ENCODE results near the gene DLEC1. TPM values are rescaled to one million over a fixed set of nuclear protein-coding genes. Genes with fewer than 3 reads are reported as not detected.

The DLEC1 gene
- total and polyA plus RNA-seq, 11 donors = 0.06 to 1.3 (median 0.16) TPM; not detected in 1

- no peak for ATAC-seq
- Histone ChIP-seq H3K4me3 (no peak overlapping the region), H3K36me3 (no peaks in the 10 kb centered on the region), H3K27ac (no peak overlapping the region), H3K4me1 (peaks cover 0 to 7% (median 0%) of the 10 kb centered on the region in 12 donors), H3K9me3 (peaks cover 0 to 6% (median under 1%) of the 10 kb centered on the region in 12 donors), H3K27me3 (peaks cover 0 to 6% (median 0%) of the 10 kb centered on the region in 9 donors)
- no peak for DNase-seq
- no peak for TF ChIP-seq POLR2A (IDR thresholded peaks at IDR 0.05)
- no peak for TF ChIP-seq CTCF (IDR thresholded peaks at IDR 0.05)
- WGBS, 4 donors = 87 to 95% (median 89%) methylated on average over 5 to 6 of the region's 6 CpGs
- intact Hi-C loops (cut with DNase I) = loop anchor here in 4 of 10 donors (10.0 kb wide), 4 partner anchors 106 to 374 kb away; partner anchors contain the start of gene XYLB (in 1 of the 4)
Measured at GRCh38 chr3:38110314-38111050, 71.5 kb downstream of the DLEC1 start.

GRCh38 chr3:38111201-38111600, 72.2 kb downstream of the DLEC1 start:
- Histone ChIP-seq H3K27ac (no peak overlapping the region), H3K4me3 (no peak overlapping the region), H3K4me1 (peaks cover 0 to 7% (median 0%) of the 10 kb centered on the region in 12 donors), H3K9me3 (no peaks in the 10 kb centered on the region), H3K27me3 (no peaks in the 10 kb centered on the region), H3K36me3 (no peaks in the 10 kb centered on the region)
- DNase-seq (no peak), ATAC-seq (no peak)
- 95 to 100% (median 97%) methylated on average over 4 of the region's 4 CpGs for WGBS, 4 donors
- TF ChIP-seq CTCF (IDR thresholded peaks at IDR 0.05) = no peak
- no peak for TF ChIP-seq POLR2A (IDR thresholded peaks at IDR 0.05)
- intact Hi-C loops (cut with DNase I) = loop anchor here in 4 of 10 donors (10.0 kb wide), 4 partner anchors 106 to 374 kb away; partner anchors contain the start of gene XYLB (in 1 of the 4)

- Histone ChIP-seq H3K4me3 (no peak overlapping the region), H3K9me3 (no peaks in the 10 kb centered on the region), H3K4me1 (peaks cover 0 to 7% (median 0%) of the 10 kb centered on the region in 12 donors), H3K27ac (no peak overlapping the region), H3K36me3 (no peaks in the 10 kb centered on the region), H3K27me3 (no peaks in the 10 kb centered on the region)
- intact Hi-C loops (cut with DNase I) = loop anchor here in 4 of 10 donors (10.0 kb wide), 4 partner anchors 107 to 373 kb away; partner anchors contain the start of gene XYLB (in 1 of the 4)
- TF ChIP-seq POLR2A (IDR thresholded peaks at IDR 0.05) = no peak
- no peak for TF ChIP-seq CTCF (IDR thresholded peaks at IDR 0.05)
- ATAC-seq (no peak), DNase-seq (peak in 2 of 5 donors; percentile 9 to 48)
- WGBS, 4 donors = 82 to 84% (median 82%) methylated on average over 11 to 16 of the region's 16 CpGs
Measured at GRCh38 chr3:38111696-38112377, 72.8 kb downstream of the DLEC1 start.

- no peaks in the 10 kb centered on the region for H3K9me3 ChIP-seq
- DNase-seq (peak in 1 of 5 donors; percentile 39), ATAC-seq (no peak)
- no peaks in the 10 kb centered on the region for H3K36me3 ChIP-seq
- H3K4me3 ChIP-seq = no peak overlapping the region
- no peak for TF ChIP-seq CTCF (IDR thresholded peaks at IDR 0.05)
- no peak for TF ChIP-seq POLR2A (IDR thresholded peaks at IDR 0.05)
- no peaks in the 10 kb centered on the region for H3K27me3 ChIP-seq
- no peak overlapping the region for H3K27ac ChIP-seq
- peaks cover 0 to 7% (median 0%) of the 10 kb centered on the region in 12 donors for H3K4me1 ChIP-seq
- WGBS, 4 donors = 80 to 90% (median 85%) methylated on average over 7 of the region's 7 CpGs
- intact Hi-C loops (cut with DNase I) = loop anchor here in 4 of 10 donors (10.0 kb wide), 4 partner anchors 108 to 372 kb away; partner anchors contain the start of gene XYLB (in 1 of the 4)
Measured at GRCh38 chr3:38112378-38112761, 73.4 kb downstream of the DLEC1 start.
